Stimulated activated naive CD8-positive, alpha-beta T cell treated with anti-CD3 and anti-CD28 coated beads, Interleukin-15, Interleukin-2, amounts not matched to agents 100 ng/mL and 50 ng/mL, for 24 hours (primary cell): ENCODE data around the gene SPTLC2.
"Not testable (repeated sequence)": the region's sequence is repeated elsewhere in the genome, so short reads cannot be mapped to it uniquely, and the experiment has no call there.

Experiments used
- H3K27ac Mint-ChIP-seq: one replicate; pipeline ENCODE4 v1.8.0; 2021; ENCODE audit warnings: mild to moderate bottlenecking, mixed read lengths
- H3K27me3 Mint-ChIP-seq: one replicate; pipeline ENCODE4 v1.8.0; 2021; ENCODE audit warnings: mixed read lengths
- H3K36me3 Mint-ChIP-seq: one replicate; pipeline ENCODE4 v1.8.0; 2021; ENCODE audit warnings: low read depth, mixed read lengths
- H3K4me1 Mint-ChIP-seq: one replicate; pipeline ENCODE4 v1.8.0; 2021; ENCODE audit warnings: low read depth, mixed read lengths
- H3K4me3 Mint-ChIP-seq: one replicate; pipeline ENCODE4 v1.8.0; 2021; ENCODE audit warnings: mild to moderate bottlenecking, mixed read lengths
- H3K9me3 Mint-ChIP-seq: one replicate; pipeline ENCODE4 v1.8.0; 2021; ENCODE audit warnings: mixed read lengths

The SPTLC2 gene

DNA sequence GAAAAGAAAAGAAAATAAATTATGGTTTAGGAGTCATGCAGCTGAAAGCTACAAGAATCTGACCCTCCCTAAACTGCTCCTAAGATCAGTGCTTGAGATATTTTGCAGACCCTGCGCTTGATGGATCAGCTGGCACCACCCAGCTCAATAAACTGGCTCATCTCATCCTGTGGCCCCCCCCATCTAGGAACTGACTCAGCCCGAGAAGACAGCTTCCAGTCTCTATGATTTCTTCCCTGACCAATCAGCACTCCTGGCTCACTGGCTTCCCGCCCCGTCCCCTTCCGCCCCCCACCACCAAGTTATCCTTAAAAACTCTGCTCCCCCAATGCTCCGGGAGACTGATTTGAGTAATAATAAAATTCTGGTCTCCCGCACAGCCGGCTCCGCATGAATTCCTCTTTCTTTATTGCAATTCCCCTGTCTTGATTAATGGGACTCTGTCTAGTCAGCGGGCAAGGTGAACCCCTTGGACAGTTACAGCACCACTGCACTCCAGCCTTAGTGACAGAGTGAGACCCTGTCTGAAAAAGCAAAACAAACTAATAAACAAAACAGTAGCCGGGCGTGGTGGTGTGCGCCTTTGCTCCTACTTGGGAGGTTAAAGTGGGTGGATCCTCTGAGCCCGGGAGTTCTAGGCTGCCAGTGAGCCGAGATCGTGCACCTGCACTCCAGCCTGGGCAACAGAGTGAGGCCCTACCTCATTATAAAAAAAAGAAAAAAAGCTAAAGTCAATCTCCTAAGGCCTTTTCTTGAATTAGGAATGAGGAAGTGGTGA lies 24.5 kb upstream of the SPTLC2 start:
- H3K4me3 Mint-ChIP-seq, result peak overlapping the region; percentile 78
- H3K27ac Mint-ChIP-seq, result peak overlapping the region; percentile 93
- H3K27me3 Mint-ChIP-seq, result no peaks in the 10 kb centered on the region
- H3K36me3 Mint-ChIP-seq, result no peaks in the 10 kb centered on the region
- H3K4me1 Mint-ChIP-seq, result peaks cover 15% of the 10 kb centered on the region
- H3K9me3 Mint-ChIP-seq, result no peaks in the 10 kb centered on the region

DNA sequence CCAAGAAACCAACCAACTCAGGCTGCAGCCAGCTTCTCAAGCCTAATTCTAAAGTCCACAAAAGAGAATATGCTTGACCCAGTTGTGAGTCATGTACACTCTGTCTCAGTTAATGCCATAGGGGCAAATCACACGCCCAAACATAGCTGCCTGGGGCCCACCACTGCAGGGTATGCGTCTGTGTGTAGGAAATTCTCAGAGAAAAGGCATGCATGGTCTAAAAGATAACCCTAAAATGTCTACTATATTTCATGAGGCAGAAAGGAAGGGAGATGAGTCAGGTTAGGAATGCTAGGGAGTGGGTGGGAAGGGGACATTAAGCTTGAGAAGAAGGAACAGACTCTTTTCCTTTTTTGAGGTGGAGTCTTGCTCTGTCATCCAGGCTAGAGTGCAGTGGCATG lies 22.3 kb upstream of the SPTLC2 start:
- H3K27ac Mint-ChIP-seq, result no peak overlapping the region
- H3K36me3 Mint-ChIP-seq, result no peaks in the 10 kb centered on the region
- H3K4me1 Mint-ChIP-seq, result peaks cover 15% of the 10 kb centered on the region
- H3K4me3 Mint-ChIP-seq, result no peak overlapping the region
- H3K27me3 Mint-ChIP-seq, result no peaks in the 10 kb centered on the region
- no peaks in the 10 kb centered on the region for H3K9me3 Mint-ChIP-seq

DNA sequence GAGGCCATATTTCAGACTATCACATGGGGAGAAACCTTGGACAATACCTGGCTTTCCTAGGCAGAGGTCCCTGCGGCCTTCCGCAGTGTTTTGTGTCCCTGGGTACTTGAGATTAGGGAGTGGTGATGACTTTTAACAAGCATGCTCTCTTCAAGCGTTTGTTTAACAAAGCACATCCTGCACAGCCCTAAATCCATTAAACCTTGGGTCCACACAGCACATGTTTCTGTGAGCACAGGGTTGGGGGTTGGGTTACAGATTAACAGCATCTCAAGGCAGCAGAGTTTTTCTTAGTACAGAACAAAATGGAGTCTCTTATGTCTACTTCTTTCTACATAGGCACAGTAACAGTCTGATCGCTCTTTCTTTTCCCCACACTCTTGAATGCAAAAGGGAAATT lies 19.4 kb upstream of the SPTLC2 start:
- H3K36me3 Mint-ChIP-seq, H3K27ac Mint-ChIP-seq, H3K27me3 Mint-ChIP-seq, H3K9me3 Mint-ChIP-seq, H3K4me1 Mint-ChIP-seq, H3K4me3 Mint-ChIP-seq: not testable (repeated sequence)

DNA sequence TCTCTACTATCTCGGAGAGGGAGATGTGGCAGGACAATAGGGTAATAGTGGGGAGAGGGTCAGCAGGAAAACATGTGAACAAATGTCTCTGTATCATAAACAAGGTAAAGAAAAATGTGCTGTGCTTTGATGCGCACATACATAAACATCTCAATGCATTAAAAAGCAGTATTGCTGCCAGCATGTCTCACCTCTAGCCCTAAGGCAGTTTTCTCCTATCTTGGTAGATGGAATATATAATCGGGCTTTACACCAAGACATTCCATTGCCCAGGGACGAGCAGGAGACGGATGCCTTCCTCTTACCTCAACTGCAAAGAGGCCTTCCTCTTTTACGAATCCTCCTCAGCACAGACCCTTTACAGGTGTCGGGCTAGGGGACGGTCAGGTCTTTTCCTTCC lies 19.0 kb upstream of the SPTLC2 start:
- not testable (repeated sequence) for H3K27ac Mint-ChIP-seq, H3K36me3 Mint-ChIP-seq, H3K9me3 Mint-ChIP-seq, H3K4me3 Mint-ChIP-seq, H3K27me3 Mint-ChIP-seq, H3K4me1 Mint-ChIP-seq

DNA sequence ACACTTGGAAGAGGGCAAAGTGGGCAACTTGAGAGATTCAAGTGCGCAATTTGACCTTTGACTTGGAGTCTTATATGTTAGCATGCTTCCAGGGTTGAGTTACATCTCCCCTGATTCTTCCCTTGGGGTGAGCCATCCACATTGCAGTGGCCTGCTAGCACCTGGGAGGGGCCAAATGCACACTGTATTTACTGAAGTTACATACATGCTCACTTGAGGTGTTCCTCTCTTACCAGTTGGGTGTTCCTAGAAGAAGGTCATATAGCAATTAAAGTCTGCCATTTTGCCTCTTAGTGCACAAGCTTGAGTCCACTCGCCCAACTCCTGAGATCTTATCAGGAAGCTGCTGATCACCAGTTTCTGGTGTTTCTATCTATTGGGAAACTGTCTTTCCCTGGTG lies 13.7 kb upstream of the SPTLC2 start:
- H3K27ac Mint-ChIP-seq, result no peak overlapping the region
- no peaks in the 10 kb centered on the region for H3K36me3 Mint-ChIP-seq
- H3K4me3 Mint-ChIP-seq, result no peak overlapping the region
- peaks cover 5% of the 10 kb centered on the region for H3K9me3 Mint-ChIP-seq
- no peaks in the 10 kb centered on the region for H3K4me1 Mint-ChIP-seq
- H3K27me3 Mint-ChIP-seq, result no peaks in the 10 kb centered on the region

DNA sequence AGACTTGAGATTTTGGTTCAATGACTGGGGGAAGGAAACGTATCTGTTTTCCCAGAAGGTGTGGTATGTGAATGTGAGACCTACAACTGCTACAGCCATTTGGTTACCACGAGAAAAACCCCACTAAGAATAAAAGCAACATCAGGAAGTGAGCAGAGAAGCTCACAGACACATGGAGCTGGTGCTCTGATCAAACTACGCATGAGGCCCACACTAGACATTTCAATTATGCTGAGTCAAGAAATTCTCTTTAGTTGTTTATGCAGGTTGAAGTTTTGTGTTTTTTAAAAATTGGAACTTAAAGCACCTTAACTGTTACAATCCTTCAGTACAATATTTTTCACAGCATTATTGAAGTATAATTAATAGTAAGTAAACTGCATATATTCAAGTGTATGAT lies 8.9 kb upstream of the SPTLC2 start:
- H3K27me3 Mint-ChIP-seq, result no peaks in the 10 kb centered on the region
- no peaks in the 10 kb centered on the region for H3K36me3 Mint-ChIP-seq
- H3K4me1 Mint-ChIP-seq, result no peaks in the 10 kb centered on the region
- no peak overlapping the region for H3K4me3 Mint-ChIP-seq
- H3K27ac Mint-ChIP-seq, result no peak overlapping the region
- H3K9me3 Mint-ChIP-seq, result peaks cover 5% of the 10 kb centered on the region

DNA sequence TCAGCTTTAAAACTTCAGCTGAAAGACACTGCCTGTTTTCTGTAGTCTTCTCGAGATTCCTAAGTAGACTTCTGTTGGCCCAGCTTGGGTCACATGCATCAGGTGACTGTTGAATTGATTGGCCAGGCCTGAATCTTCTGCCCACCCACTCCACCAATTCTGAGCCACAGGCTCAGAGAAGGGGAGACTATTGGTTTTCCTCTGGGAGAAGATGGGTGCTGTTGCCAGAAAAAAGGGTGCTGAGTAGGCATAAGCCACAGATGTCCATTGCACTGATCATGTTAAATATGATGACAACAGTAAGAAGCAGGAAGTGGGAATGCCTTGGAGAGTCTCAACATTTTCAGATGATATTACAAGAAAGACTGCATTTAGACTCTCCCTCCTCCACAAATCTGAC lies 6.8 kb upstream of the SPTLC2 start:
- Mint-ChIP-seq H3K36me3 (no peaks in the 10 kb centered on the region), H3K27me3 (no peaks in the 10 kb centered on the region), H3K4me1 (no peaks in the 10 kb centered on the region), H3K27ac (no peak overlapping the region), H3K9me3 (no peaks in the 10 kb centered on the region), H3K4me3 (no peak overlapping the region)

DNA sequence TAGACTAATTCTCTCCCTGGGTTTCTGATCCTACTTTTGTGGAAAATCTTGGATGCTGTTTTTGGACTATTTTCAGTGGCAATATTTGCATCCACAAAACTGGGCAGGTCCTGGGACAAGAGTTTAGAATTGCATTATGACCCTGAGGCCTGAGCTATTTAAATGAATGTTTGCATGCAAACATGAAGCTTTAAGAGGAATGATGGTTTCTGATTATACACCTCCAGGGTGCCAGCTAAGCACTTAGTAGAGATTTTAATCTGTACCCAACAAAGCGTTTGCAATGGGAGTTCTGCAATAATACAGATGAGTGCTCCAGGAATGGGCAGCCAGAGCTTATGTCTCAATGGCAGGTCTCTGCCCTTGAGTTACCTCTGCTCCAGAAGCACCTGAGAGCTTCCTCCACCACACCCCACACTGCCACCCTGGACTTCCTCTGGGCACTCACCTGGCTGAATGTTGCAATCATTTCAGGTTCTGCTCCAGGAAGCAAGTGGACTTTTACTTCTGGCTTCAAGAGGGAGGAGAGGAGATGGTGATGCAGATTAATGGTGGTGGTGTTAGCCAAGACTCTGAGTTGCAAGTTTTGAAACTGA lies 6.0 kb upstream of the SPTLC2 start:
- Mint-ChIP-seq H3K9me3 (no peaks in the 10 kb centered on the region), H3K4me3 (no peak overlapping the region), H3K27ac (no peak overlapping the region), H3K36me3 (no peaks in the 10 kb centered on the region), H3K4me1 (no peaks in the 10 kb centered on the region), H3K27me3 (no peaks in the 10 kb centered on the region)

DNA sequence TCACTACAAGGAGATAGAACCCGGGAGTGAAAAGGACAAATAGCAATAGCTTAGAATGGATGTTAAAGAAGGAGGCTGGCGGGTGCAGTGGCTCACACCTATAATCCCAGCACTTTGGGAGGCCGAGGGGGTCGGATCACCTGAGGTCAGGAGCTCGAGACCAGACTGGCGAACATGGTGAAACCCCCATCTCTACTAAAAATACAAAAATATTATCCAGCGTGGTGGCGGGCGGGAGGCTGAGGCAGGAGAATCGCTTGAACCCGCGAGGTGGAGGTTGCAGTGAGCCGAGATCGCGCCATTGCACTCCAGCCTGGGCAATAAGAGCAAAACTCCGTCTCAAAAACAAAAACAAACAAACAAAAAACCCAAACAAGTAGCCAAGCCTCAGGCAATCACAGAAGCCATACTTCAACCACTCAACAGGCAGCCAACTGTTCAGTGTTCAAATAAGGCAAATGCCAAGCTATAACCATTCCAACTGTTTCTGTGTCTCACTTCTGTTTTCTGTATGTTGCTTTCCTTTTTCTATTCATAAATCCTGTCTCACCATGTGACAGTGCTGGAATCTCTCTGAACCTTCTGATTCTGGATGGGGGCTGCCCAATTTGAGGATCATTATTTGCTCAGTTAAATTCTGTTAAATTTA lies 3.9 kb upstream of the SPTLC2 start:
- H3K36me3 Mint-ChIP-seq, result no peaks in the 10 kb centered on the region
- H3K4me3 Mint-ChIP-seq, result no peak overlapping the region
- no peaks in the 10 kb centered on the region for H3K27me3 Mint-ChIP-seq
- peaks cover 2% of the 10 kb centered on the region for H3K4me1 Mint-ChIP-seq
- no peaks in the 10 kb centered on the region for H3K9me3 Mint-ChIP-seq
- H3K27ac Mint-ChIP-seq, result peak overlapping the region; percentile 10

DNA sequence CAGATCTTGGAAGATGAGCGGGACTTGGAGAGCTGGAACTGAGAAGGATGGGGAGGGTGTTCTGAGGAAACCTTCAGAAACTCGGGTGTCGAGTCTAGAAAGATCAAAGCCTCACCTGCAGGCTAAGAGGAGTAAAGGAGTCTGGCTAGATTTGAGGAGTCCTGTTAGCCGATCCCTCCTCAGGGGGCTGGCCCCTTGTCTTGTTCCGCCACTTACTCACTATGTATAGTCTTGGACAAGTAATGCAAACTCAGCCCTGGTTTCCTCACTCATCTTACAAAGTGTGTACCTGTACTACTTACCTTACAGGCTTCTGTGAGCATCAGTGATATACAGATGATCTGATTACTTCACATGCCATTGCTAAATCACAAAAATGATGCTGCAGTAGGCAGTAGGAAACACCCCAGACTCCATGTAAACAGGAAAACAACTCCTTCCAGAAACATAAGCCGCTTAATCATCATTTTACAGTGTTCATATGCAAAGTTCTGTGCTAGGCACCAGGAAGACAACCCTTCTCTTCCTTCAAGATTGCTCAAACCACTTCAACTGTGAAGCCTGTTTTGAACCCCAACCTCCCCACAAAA lies 2.0 kb upstream of the SPTLC2 start:
- Mint-ChIP-seq H3K36me3 (peaks cover 11% of the 10 kb centered on the region), H3K9me3 (no peaks in the 10 kb centered on the region), H3K4me3 (no peak overlapping the region), H3K27ac (no peak overlapping the region), H3K4me1 (peaks cover 18% of the 10 kb centered on the region), H3K27me3 (no peaks in the 10 kb centered on the region)

DNA sequence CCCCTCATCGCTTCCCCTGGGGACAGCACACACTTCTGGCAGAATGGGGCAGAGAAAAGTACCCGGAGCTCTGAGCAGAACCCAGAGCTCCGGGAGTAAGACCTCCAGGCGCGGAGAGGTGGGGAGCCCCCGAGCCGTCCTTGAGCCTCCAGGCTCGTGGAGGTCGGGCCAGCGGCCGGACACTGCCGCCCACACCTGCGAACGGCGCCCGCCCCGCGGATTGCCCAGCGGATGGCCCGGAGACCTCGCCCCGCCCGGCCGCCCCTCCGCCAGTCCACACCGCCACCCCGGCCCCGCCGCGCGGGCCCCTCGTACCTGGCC lies 344 bp downstream of the SPTLC2 start:
- Mint-ChIP-seq H3K36me3 (peaks cover 14% of the 10 kb centered on the region), H3K4me1 (peaks cover 34% of the 10 kb centered on the region), H3K27me3 (no peaks in the 10 kb centered on the region)

DNA sequence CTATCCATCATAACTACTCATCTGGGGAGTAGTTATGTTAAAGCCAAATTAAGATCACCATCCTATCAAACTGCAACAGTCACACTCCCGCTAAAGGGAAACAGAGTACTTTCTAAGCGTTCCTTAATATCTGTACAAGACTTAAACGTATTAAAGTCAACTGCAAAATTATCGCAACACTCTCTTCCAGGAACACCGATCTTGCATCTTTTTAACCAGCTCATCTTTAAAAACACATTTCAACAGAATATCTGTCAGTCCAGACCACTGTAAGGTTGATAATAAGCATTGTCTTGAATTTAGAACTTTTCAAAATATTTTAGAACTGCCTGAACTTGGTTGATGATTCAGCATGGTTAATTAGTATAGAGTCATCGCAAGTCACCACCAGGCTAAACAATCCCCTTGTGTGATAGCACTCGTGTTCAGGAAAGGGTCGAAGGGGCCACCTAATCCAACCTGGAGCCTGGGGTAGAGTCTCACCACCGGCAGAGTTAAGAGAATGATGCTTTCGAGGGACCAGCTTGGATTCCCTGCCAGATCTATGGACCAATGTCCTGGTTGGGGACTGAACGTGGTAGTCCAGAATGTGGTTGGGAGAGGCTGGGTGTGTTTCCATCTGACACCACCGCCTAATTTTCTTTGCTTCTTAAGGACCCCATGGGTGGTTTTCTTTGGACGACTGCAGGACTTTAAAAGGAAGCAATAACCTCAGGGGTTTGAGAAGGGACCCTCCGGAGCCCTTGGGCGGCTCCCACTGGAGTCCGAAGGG lies 890 bp downstream of the SPTLC2 start:
- peak overlapping the region; percentile 90 for H3K4me3 Mint-ChIP-seq
- H3K4me1 Mint-ChIP-seq, result peaks cover 34% of the 10 kb centered on the region
- peaks cover 14% of the 10 kb centered on the region for H3K36me3 Mint-ChIP-seq
- no peaks in the 10 kb centered on the region for H3K9me3 Mint-ChIP-seq
- H3K27ac Mint-ChIP-seq, result peak overlapping the region; percentile 75
- H3K27me3 Mint-ChIP-seq, result no peaks in the 10 kb centered on the region

More for the DNA sequence above, 344 bp downstream of the SPTLC2 start:
- H3K4me3 Mint-ChIP-seq, result peak overlapping the region; percentile 90
- no peaks in the 10 kb centered on the region for H3K9me3 Mint-ChIP-seq
- peak overlapping the region; percentile 85 for H3K27ac Mint-ChIP-seq

DNA sequence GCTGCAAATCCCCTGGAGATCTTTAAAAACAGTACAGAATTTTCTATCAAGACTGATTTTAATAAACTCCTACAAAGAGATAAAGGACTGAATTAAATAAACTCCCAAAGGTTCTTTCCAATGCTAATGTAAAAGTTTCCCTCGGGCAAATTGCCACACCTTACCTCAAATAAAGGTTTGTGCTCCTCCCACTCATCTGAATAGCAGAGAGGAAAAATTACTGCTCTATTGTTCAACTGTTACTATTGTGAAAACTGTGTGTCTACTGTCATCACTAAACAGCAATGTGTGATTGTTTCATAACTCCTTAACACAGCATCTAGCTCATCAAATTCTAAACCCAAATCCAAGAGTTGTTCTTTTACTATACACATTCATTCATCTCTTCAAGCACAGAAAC lies 3.2 kb downstream of the SPTLC2 start:
- Mint-ChIP-seq H3K4me1 (peaks cover 46% of the 10 kb centered on the region), H3K9me3 (no peaks in the 10 kb centered on the region), H3K4me3 (peak overlapping the region; percentile 6), H3K27ac (no peak overlapping the region), H3K36me3 (peaks cover 14% of the 10 kb centered on the region), H3K27me3 (no peaks in the 10 kb centered on the region)

DNA sequence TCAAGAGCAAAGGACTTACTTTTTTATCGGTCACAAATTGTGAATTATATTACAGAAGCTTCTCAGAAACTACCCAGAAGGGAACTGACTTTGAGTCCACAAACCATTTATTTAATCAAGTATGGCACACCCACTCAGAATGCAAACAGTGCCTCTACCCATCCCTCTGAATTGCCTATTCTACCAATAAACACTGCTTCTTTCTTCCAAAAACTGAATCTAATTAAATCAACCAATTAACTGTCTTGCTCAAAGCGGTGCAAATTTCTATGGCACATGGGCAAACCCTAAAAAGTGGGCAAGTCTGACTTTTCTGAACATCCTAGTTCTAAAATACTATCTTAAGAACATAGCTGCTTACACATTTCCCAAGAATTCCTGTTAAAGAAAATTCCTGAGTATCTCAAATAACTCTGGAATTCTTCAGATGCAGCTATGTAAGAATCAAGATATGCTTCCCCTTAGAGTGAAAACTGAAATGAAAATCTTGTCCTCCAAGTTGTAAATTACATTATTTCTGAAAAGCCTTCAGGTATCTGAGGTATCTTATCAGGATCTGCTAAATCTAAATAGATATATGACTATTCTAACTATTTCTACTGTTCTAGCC lies 4.3 kb downstream of the SPTLC2 start:
- Mint-ChIP-seq H3K9me3 (no peaks in the 10 kb centered on the region), H3K27ac (no peak overlapping the region), H3K36me3 (peaks cover 14% of the 10 kb centered on the region), H3K4me3 (no peak overlapping the region), H3K27me3 (no peaks in the 10 kb centered on the region), H3K4me1 (peaks cover 57% of the 10 kb centered on the region)
